Stimulated activated naive B cell treated with anti-CD40 and anti-IgM and Interleukin-4, amounts not matched to agents 10 μg/mL and 1 μg/mL and 100 μg/mL, for 72 hours (primary cell): ENCODE results near the gene CTNNA1.

Source experiments
- ATAC-seq, 2 donors: fragments of 150-1000 bp; cut with Tn5 transposase; replicated peaks; 2 replicates each; pipeline ENCODE4 v1.10.0; 2021; ENCODE audit warnings: moderate library complexity in 1 of 2
- DNase-seq: peaks from one replicate; pipeline ENCODE4 v3.0.0; 2021
- H3K27ac Mint-ChIP-seq: one replicate; pipeline ENCODE4 v1.8.0; 2022; ENCODE audit warnings: mild to moderate bottlenecking, mixed read lengths
- H3K27me3 Mint-ChIP-seq, 2 donors: one replicate each; pipeline ENCODE4 v1.8.0; 2022; ENCODE audit warnings: mixed read lengths in 2 of 2
- H3K36me3 Mint-ChIP-seq, 2 donors: one replicate each; pipeline ENCODE4 v1.8.0; 2022; ENCODE audit warnings: mixed read lengths in 2 of 2, mild to moderate bottlenecking in 1 of 2
- H3K4me1 Mint-ChIP-seq, 2 donors: one replicate each; pipeline ENCODE4 v1.8.0; 2022; ENCODE audit warnings: mixed read lengths in 2 of 2, mild to moderate bottlenecking in 1 of 2
- H3K4me3 Mint-ChIP-seq, 2 donors: one replicate each; pipeline ENCODE4 v1.8.0; 2022; ENCODE audit warnings: mild to moderate bottlenecking in 2 of 2, mixed read lengths in 2 of 2, moderate library complexity in 1 of 2
- H3K9me3 Mint-ChIP-seq, 2 donors: one replicate each; pipeline ENCODE4 v1.8.0; 2022; ENCODE audit warnings: mixed read lengths in 2 of 2, mild to moderate bottlenecking in 1 of 2

CTNNA1 gene

DNA sequence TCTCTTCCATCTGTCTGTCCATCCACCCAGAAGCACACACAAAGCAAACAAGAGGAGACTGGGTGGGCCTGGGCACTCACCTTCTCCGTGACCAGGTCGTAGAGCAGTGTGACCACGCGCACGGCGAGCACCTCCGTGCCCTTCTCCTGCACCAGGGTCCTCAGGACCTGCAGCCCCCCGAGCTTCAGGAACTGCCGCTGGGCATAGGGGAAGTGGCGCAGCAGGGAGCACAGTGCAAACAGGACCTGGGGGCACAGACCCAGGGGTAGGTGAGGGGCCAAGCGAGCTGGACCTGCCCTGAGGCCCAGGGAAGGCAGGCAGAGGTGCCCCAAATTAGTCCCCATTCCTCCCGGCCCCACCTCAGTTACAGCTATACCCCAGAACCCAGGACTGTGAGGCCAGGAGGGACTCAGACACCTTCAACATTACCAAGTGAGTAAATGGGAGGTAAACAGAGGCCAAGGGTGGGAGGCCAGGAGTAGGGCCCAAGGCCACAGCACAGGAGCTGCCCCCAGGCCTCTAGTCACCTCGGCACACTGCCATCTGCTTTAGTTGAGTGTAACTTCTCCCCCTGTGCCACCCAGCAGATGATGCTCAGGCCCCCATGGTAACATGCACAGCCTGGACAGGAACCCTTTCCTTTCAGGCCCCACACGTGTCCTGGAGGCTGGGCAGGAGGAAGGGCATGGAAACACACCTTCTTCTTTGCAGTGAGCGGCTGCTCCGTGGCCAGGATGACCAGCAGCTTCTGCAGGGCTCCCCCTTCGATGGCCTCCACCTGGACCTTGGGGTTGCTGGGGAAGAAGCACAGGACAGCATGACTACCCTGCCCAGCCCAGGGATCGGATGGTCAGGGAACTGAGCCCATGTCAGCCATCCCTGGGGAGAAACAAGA, 198.1 kb downstream of the CTNNA1 start:
- no peaks in the 10 kb centered on the region for H3K27me3 Mint-ChIP-seq

DNA sequence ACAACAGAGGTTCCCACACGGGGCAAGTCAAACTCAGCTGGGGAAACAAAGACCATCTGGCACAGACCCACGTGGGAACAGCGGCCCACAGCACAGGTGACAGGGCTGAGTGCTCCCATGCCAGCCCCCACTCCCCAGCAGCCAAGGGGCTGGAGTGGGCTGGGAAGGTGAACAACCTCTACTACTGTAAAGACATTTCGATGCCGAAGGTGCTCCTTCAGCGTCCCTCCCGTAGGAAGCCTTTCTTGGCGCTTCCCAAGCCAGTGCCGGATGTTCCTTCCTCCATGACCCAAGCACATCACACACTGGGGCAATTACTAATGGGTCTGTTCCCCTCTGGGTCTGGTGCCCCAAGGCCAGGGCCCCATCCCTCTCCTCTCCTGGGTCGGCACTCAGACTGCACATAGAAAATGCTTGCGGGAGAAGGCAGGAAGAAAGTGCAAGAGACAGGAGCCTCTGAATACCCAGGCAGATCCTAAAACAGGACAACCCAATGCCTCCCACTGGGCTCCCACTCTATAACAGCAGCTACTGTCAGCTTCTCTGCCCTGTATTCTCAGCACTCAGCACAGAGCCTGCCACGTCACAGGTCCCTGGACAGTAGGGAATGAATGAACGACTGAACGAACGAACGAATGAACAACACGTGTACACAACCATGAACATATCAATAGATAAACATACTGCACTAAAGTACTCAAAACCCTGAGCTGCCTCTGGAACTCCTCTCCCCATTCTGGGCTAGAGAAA, 198.9 kb downstream of the CTNNA1 start:
- Mint-ChIP-seq H3K4me1 (peaks cover 23 to 36% of the 10 kb centered on the region in 2 donors), H3K4me3 (no peak overlapping the region), H3K27ac (peak overlapping the region; percentile 47)

More for the DNA sequence above, 198.1 kb downstream of the CTNNA1 start:
- Mint-ChIP-seq H3K4me1 (peaks cover 23 to 36% of the 10 kb centered on the region in 2 donors), H3K36me3 (peaks cover 28 to 35% of the 10 kb centered on the region in 2 donors), H3K27ac (no peak overlapping the region), H3K4me3 (no peak overlapping the region), H3K9me3 (no peaks in the 10 kb centered on the region)
- ATAC-seq, result no peak
- no peak for DNase-seq

DNA sequence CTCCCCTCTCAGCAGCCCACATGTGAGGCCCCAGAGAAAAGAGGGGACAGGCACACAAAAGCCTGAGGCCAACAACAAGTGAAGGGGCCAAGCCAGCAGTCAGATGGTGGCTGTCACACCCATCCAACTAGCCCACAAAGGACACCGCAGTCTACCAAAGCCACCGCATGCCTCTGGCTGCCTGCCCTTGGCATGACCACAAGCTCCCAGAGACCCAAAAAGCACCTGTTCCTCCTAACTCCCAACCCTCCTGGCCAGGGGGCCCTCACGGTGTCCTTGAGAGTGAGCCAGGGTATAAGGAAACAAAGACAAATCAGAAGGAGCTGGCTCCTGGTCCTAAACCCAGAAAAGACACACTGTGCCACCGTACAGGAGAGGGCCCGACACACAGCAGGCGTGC, 199.7 kb downstream of the CTNNA1 start:
- Mint-ChIP-seq H3K4me1 (peaks cover 23 to 36% of the 10 kb centered on the region in 2 donors), H3K36me3 (peaks cover 14 to 27% of the 10 kb centered on the region in 2 donors), H3K9me3 (no peaks in the 10 kb centered on the region), H3K27me3 (no peaks in the 10 kb centered on the region), H3K4me3 (peak overlapping the region; percentile 11 to 39), H3K27ac (peak overlapping the region; percentile 83)
- ATAC-seq (peak; percentile 22 to 25), DNase-seq (no peak)

More for the DNA sequence above, 198.9 kb downstream of the CTNNA1 start:
- Mint-ChIP-seq H3K27me3 (no peaks in the 10 kb centered on the region), H3K9me3 (no peaks in the 10 kb centered on the region), H3K36me3 (peaks cover 20 to 35% of the 10 kb centered on the region in 2 donors)
- ATAC-seq (no peak), DNase-seq (no peak)

DNA sequence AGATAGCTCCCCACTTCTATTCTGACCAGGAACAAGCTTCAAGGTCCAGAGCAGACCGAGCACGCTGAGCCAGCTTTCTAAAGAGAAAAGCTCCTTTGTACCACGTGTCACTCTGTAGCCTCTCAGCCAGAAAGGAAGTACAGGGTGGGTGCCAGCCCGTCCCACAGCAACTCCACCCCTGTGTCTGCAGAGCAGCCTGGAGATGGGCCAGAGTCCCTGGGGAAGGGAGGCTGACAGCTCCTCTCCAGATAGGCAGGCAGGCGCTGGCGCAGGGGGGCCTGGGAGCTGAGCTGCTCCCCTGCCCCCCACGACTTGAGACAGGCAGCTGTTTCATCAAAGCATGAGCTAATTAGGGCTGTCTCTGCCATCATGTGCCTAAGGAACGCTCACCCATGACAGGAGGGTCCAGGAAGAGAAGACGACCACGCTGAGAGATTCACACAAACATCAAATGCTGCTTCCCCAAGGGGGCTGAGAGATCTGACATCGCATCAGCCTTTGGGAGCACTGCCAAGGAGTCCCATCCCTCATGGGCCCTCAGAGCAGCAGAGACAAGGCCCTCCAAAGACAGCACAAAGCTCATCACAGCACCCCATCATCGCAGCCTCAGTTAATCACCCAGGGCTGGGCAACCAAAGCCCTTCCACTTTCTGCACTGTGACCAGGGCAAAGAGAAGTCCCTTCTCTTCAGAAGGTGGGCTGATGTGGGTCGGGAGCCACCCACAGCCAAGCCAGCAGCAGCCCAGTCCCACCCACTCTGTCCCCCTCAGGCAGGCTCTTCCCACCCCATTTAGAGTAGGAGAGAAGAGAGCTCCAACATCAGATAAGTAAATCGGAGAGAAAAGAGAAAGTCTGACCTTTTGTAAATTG, 200.4 kb downstream of the CTNNA1 start:
- Mint-ChIP-seq H3K4me3 (peak overlapping the region; percentile 11 to 39), H3K27me3 (no peaks in the 10 kb centered on the region), H3K36me3 (peaks cover 11 to 20% of the 10 kb centered on the region in 2 donors), H3K9me3 (no peaks in the 10 kb centered on the region), H3K4me1 (peaks cover 23 to 36% of the 10 kb centered on the region in 2 donors), H3K27ac (peak overlapping the region; percentile 83)
- ATAC-seq (peak; percentile 93 to 94), DNase-seq (peak; percentile 32)

DNA sequence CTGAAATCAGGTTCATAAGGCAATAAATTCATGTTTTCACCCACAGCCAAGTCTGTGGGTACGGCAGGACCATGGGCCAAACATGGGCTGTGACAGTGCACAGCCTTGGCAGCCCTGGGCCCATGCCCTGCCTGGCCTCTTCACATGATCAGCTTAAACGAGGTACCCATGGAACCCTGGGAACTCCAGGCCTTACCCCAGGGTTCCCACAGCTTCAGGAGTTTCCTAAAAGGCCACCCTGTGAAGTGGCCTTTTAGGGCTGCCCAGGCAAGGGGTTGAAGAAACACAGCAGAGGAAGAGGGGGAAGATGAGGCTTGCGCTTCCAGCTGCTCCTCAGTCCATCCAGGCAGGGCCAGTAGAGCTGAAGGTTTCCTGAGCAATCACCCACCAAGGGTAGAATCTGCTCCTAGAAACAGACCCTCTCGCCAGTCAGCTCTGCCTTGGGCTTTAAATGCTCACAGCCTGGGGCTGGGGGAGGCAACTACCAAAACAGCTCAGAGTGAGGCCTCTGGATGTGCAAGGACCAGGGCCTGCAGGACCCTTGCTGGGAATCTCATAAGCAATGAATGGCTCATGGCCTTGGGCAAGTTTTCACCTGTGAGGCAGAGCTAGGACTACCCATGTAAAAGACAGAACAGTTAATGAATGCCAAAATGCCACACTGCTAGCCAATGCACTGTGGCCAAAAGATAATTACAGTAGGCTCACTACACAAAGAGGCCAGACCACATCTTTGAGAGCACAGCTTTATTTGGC, 201.2 kb downstream of the CTNNA1 start:
- ATAC-seq, result no peak
- no peak for DNase-seq
- peaks cover 23 to 36% of the 10 kb centered on the region in 2 donors for H3K4me1 Mint-ChIP-seq
- no peak overlapping the region for H3K27ac Mint-ChIP-seq
- H3K27me3 Mint-ChIP-seq, result no peaks in the 10 kb centered on the region
- H3K36me3 Mint-ChIP-seq, result peaks cover 11 to 16% of the 10 kb centered on the region in 2 donors
- H3K4me3 Mint-ChIP-seq, result no peak overlapping the region
- no peaks in the 10 kb centered on the region for H3K9me3 Mint-ChIP-seq

DNA sequence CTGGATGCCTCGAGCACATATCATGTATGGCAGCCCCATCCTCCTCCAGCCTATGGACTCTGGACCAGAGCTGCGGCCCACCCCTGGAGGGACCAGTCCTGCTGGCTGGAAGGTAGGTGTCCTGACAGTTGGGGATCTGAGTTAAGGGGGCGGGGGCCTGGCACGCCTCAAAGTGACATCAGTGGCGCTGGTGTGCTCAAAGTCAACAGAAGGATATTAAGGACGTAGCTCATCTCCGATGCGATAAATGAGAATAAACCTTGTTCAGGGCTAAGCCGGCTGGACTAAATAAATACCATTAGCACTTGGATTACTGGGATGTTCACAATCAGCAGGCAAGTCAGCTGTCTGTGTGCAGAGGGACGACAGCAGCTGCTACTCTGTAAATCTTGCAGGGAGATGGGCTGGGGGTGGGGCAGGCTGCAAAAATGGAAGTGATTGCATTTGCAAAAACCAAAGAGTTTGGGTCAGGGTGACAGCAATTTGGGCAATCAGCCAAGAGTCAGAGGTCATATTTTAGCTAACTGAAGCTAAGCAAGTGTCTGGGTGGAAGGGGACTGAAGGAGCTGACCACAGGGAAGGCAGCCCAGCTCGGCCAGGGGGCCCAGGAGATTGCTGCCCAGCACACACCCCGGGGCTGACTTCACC, 201.9 kb downstream of the CTNNA1 start:
- H3K27ac Mint-ChIP-seq, result no peak overlapping the region
- DNase-seq, result no peak
- peaks cover 10 to 11% of the 10 kb centered on the region in 2 donors for H3K36me3 Mint-ChIP-seq
- H3K4me3 Mint-ChIP-seq, result no peak overlapping the region
- H3K4me1 Mint-ChIP-seq, result peaks cover 20 to 36% of the 10 kb centered on the region in 2 donors
- no peaks in the 10 kb centered on the region for H3K9me3 Mint-ChIP-seq
- ATAC-seq, result no peak
- H3K27me3 Mint-ChIP-seq, result no peaks in the 10 kb centered on the region

DNA sequence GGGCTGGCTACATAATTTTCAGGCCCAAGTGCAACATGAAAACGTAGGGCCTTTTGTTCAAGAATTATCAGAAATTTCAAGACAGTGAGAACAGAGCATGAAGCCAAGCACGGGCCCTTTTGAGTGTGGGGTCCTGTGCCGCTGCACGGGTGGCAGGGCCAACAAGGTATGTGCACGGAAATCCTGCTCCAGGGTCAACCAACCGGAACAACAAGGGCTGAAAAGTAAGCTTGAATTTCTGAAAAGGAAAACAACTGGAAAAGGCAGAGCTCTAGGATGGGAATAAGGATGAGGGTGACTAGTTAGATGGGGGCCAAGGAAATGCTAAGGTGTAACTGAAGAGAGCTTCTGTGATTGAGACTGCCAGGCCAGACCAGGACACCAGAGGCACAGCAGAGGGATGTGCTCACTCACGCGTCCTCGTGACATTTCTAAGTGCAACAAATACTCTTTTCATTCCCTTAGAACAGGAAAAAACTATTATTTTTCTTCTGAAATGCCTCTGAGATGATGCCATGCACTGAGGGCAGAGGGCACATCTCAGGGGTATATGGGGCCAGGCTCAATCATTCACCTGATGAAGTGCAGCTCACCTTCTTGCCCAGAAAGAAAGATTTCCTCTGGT, 202.6 kb downstream of the CTNNA1 start:
- no peak overlapping the region for H3K4me3 Mint-ChIP-seq

DNA sequence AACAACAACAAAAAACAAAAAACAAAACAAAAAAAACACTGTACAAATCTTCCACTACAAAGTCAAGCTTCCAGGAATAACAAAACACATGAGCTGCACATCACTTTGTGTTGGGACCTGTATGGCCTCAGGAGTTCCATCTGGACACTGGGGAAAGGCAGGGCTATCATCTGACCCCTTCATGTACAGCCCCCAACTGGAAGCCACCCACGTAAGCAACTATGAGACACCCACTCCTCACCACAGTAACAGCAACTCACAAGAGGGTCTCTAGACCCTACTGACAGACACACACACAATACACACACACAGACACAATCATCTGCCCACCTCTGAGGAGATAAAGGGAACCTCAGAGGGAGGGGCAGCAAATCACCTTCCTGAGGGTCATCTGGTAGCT, 203.6 kb downstream of the CTNNA1 start:
- DNase-seq (no peak), ATAC-seq (no peak)
- Mint-ChIP-seq H3K4me1 (peaks cover 20 to 34% of the 10 kb centered on the region in 2 donors), H3K9me3 (no peaks in the 10 kb centered on the region), H3K4me3 (no peak overlapping the region), H3K27me3 (no peaks in the 10 kb centered on the region), H3K27ac (no peak overlapping the region), H3K36me3 (peaks cover 6% of the 10 kb centered on the region in 2 donors)

More for the DNA sequence above, 202.6 kb downstream of the CTNNA1 start:
- no peaks in the 10 kb centered on the region for H3K9me3 Mint-ChIP-seq
- H3K27me3 Mint-ChIP-seq, result no peaks in the 10 kb centered on the region
- peak overlapping the region; percentile 37 for H3K27ac Mint-ChIP-seq
- ATAC-seq (no peak), DNase-seq (no peak)
- peaks cover 20 to 36% of the 10 kb centered on the region in 2 donors for H3K4me1 Mint-ChIP-seq
- H3K36me3 Mint-ChIP-seq, result peaks cover 9 to 10% of the 10 kb centered on the region in 2 donors

DNA sequence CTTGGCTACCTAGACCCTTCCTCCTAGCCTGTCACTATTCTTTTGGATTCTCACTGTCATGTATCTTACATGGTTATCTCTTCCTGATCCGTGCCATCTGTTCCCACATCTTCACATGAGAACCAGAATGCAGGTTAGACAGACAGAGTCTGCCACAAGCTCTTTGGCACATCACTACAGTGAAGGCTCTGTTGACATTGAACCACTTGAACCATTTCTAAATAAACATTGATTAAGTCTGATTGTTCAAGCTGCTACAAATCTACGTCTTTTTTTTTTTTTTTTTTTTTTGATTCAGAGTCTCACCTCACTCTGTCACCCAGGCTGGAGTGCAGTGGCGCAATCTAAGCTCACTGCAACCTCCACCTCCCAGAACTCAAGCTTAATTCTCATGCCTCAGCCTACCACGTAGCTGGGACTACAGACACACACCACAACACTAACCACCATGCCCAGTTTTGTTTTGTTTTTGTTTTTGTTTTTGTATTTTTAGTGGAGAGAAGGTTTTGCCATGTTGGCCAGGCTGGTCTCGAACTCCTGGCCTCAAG, 207.0 kb downstream of the CTNNA1 start:
- ATAC-seq (no peak), DNase-seq (no peak)
- peaks cover 4 to 6% of the 10 kb centered on the region in 2 donors for H3K36me3 Mint-ChIP-seq
- no peak overlapping the region for H3K27ac Mint-ChIP-seq
- H3K4me3 Mint-ChIP-seq, result no peak overlapping the region
- H3K9me3 Mint-ChIP-seq, result no peaks in the 10 kb centered on the region
- no peaks in the 10 kb centered on the region for H3K27me3 Mint-ChIP-seq
- peaks cover 0 to 5% of the 10 kb centered on the region in 2 donors for H3K4me1 Mint-ChIP-seq

DNA sequence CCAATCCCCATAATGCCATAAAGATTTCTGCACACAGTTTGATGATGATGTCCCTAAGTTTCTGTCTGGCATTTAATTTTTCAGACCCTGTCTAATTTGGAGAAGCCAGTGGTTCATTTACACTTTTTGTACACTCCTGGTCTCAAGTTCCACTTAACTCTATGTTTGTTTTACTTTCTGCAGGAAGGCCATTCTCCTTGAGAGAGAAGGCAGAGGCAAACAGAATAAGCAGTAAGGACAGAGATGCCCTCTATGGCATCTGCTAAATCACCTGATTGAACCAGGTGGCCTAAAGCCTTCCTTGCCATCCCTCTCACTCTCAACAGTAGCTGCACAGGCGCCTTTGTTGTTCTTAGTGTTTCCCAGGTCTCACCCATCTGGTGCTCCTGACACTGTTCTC, 208.0 kb downstream of the CTNNA1 start:
- H3K27ac Mint-ChIP-seq, result no peak overlapping the region
- H3K4me3 Mint-ChIP-seq, result no peak overlapping the region
- DNase-seq, result no peak
- ATAC-seq, result no peak
- H3K9me3 Mint-ChIP-seq, result no peaks in the 10 kb centered on the region
- H3K27me3 Mint-ChIP-seq, result no peaks in the 10 kb centered on the region
- H3K36me3 Mint-ChIP-seq, result no peaks in the 10 kb centered on the region
- H3K4me1 Mint-ChIP-seq, result no peaks in the 10 kb centered on the region

DNA sequence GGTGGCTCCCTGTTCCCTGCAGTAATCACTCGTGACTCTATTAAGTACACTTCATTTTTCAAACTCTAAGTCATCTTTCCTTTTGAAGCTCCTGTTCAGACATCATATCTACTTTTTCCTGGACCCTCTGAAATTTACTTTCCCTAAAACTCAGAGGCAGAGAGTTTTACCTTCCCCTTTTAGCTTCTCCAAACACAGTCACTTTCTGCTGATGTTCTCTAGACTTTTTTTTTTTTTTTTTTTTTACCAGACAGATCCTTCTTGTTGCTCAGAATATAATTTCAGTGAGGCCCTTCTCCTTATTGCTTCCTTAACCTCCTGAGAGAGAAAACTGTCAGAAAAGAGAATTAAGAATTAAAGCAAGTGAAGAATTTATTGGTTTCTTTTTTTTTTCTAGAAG, 208.5 kb downstream of the CTNNA1 start:
- Mint-ChIP-seq H3K4me1 (no peaks in the 10 kb centered on the region), H3K36me3 (no peaks in the 10 kb centered on the region), H3K27me3 (no peaks in the 10 kb centered on the region), H3K4me3 (no peak overlapping the region), H3K9me3 (no peaks in the 10 kb centered on the region), H3K27ac (no peak overlapping the region)
- ATAC-seq, result no peak
- no peak for DNase-seq

DNA sequence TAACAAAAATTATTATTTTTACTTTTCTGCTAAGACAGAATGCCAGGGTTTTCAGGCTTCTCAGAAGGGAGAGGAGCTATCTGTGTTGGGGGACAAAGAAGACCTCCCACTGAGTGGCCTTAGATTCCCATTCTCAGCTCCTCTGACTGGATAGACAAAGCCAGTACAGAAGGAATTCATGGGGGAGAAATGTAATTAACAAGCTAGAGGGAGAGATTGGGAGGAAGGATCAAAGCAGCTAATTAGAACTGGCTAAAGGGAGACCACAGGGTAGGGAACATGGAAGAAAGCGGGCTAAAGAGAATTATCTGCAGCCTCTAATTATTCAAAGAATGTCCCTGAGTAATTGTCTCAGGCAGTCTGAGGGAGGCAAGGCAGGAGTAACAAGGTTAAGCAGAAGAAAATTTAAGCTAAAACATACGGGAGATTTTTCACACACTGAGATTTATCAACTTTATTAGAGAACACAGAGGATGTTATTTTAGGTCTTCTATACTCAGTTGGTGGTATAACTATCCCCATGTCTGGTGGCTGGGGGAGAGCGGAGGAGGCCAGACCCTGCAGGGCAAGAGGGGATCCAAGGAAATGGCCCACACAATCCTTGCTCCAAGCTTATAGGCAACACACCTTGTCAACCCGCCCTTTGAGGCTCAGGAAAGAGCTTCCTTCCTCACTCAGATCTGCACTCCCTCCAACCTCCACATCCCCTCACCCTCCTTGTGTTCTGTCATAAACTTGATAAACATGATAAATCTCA, 209.6 kb downstream of the CTNNA1 start:
- ATAC-seq (no peak), DNase-seq (no peak)
- no peaks in the 10 kb centered on the region for H3K27me3 Mint-ChIP-seq
- H3K4me3 Mint-ChIP-seq, result no peak overlapping the region
- H3K9me3 Mint-ChIP-seq, result no peaks in the 10 kb centered on the region
- H3K36me3 Mint-ChIP-seq, result no peaks in the 10 kb centered on the region
- no peak overlapping the region for H3K27ac Mint-ChIP-seq
- peaks cover 4% of the 10 kb centered on the region in 2 donors for H3K4me1 Mint-ChIP-seq
